Transverse colon (tissue), 4 donors: Measurements from ENCODE around the gene PCNX1.

Experiments used
- CTCF ChIP-seq, 5 experiments: fragments of 200-600 bp in 3 of 5; fragments of 450-650 bp in 2 of 5; sonication (generic) in 3 of 5; IDR thresholded peaks; 1 replicate in 2 of 5; 2 replicates in 3 of 5; pipeline ENCODE4 v1.5.1; 2016 to 2017; ENCODE audit warnings: antibody characterized with exemption in 5 of 5, inconsistent platforms in 3 of 5, mild to moderate bottlenecking in 2 of 5, moderate library complexity in 1 of 5
- POLR2AphosphoS5 ChIP-seq, 3 donors: sonication (generic); formaldehyde crosslinking; IDR thresholded peaks; one replicate each; pipeline ENCODE4 v1.6.1; 2016; ENCODE audit warnings: antibody characterized with exemption in 3 of 3

GRCh38 chr14:71114565-71114964, 207.3 kb downstream of the PCNX1 start:
- TF ChIP-seq CTCF (IDR thresholded peaks at IDR 0.05) (no peak), POLR2AphosphoS5 (IDR thresholded peaks at IDR 0.05) (no peak)
